ENCODE data around the gene FYB2. TPM values are rescaled to one million over a fixed set of nuclear protein-coding genes. Genes with fewer than 3 reads are reported as not detected.

The FYB2 gene
- total RNA-seq, 4 donors from 2014 or later: not detected

GRCh38 chr1:56836359-56836758 is 17.2 kb upstream of the FYB2 start:
- H3K4me3 ChIP-seq: no peak overlapping the region
- 91% methylated on average over 4 of the region's 4 CpGs for WGBS

GRCh38 chr1:56835657-56836056 is 16.5 kb upstream of the FYB2 start:
- H3K9me3 ChIP-seq: peaks cover 0 to 7% (median 3%) of the 10 kb centered on the region in 4 donors
- no peak overlapping the region for H3K4me3 ChIP-seq
- H3K27ac ChIP-seq (replicated peaks in 1 of 4): no peak overlapping the region
- 96% methylated on average over 5 of the region's 5 CpGs for WGBS
- intact Hi-C loops (cut with DNase I): no loop called here
- no peak for DNase-seq (ENCODE audit: extremely low spot score)
- peaks cover 0 to 10% (median 7%) of the 10 kb centered on the region in 4 donors for H3K4me1 ChIP-seq
- TF ChIP-seq CTCF (IDR thresholded peaks at IDR 0.05) (no peak), POLR2A (IDR thresholded peaks at IDR 0.05; ENCODE audit: low read depth) (no peak), EP300 (IDR thresholded peaks at IDR 0.05) (no peak), POLR2AphosphoS5 (IDR thresholded peaks at IDR 0.05) (no peak)
- H3K27me3 ChIP-seq: peaks cover 0 to 8% (median 0%) of the 10 kb centered on the region in 4 donors
- no peaks in the 10 kb centered on the region for H3K36me3 ChIP-seq

More at GRCh38 chr1:56836359-56836758, 17.2 kb upstream of the FYB2 start:
- intact Hi-C loops (cut with DNase I): no loop called here
- TF ChIP-seq POLR2A (IDR thresholded peaks at IDR 0.05; ENCODE audit: low read depth): no peak
- no peak for TF ChIP-seq CTCF (IDR thresholded peaks at IDR 0.05)
- TF ChIP-seq POLR2AphosphoS5 (IDR thresholded peaks at IDR 0.05): no peak
- Histone ChIP-seq H3K4me1 (peaks cover 0 to 10% (median 7%) of the 10 kb centered on the region in 4 donors), H3K27me3 (peaks cover 0 to 3% (median 0%) of the 10 kb centered on the region in 4 donors), H3K36me3 (no peaks in the 10 kb centered on the region), H3K27ac (replicated peaks in 1 of 4) (no peak overlapping the region), H3K9me3 (peaks cover 0 to 7% (median 3%) of the 10 kb centered on the region in 4 donors)
- no peak for DNase-seq (ENCODE audit: extremely low spot score)

GRCh38 chr1:56834137-56834900 is 15.1 kb upstream of the FYB2 start:
- peaks cover 0 to 8% (median 0%) of the 10 kb centered on the region in 4 donors for H3K27me3 ChIP-seq
- H3K36me3 ChIP-seq: no peaks in the 10 kb centered on the region
- H3K4me3 ChIP-seq: no peak overlapping the region
- 94% methylated on average over 5 of the region's 5 CpGs for WGBS
- intact Hi-C loops (cut with DNase I): loop anchor here (5.0 kb wide), 1 partner anchor 1328 kb away; no protein-coding TSS in a partner anchor
- DNase-seq (ENCODE audit: extremely low spot score): no peak
- H3K4me1 ChIP-seq: peaks cover 0 to 10% (median 7%) of the 10 kb centered on the region in 4 donors
- H3K9me3 ChIP-seq: peaks cover 0 to under 1% (median 0%) of the 10 kb centered on the region in 4 donors
- H3K27ac ChIP-seq (replicated peaks in 1 of 4): no peak overlapping the region
- TF ChIP-seq CTCF (IDR thresholded peaks at IDR 0.05): no peak
- TF ChIP-seq POLR2AphosphoS5 (IDR thresholded peaks at IDR 0.05): no peak
- TF ChIP-seq POLR2A (IDR thresholded peaks at IDR 0.05; ENCODE audit: low read depth): no peak
- no peak for TF ChIP-seq EP300 (IDR thresholded peaks at IDR 0.05)

GRCh38 chr1:56833088-56833487 is 13.9 kb upstream of the FYB2 start:
- intact Hi-C loops (cut with DNase I): loop anchor here (5.0 kb wide), 1 partner anchor 1329 kb away; no protein-coding TSS in a partner anchor
- 91% methylated on average over 4 of the region's 4 CpGs for WGBS
- no peak overlapping the region for H3K4me3 ChIP-seq
- H3K9me3 ChIP-seq: no peaks in the 10 kb centered on the region
- H3K27me3 ChIP-seq: peaks cover 0 to 8% (median 0%) of the 10 kb centered on the region in 4 donors
- peak overlapping the region; percentile 31 to 57 (median 38) for H3K27ac ChIP-seq (replicated peaks in 1 of 4)
- peaks cover 0 to 10% (median 7%) of the 10 kb centered on the region in 4 donors for H3K4me1 ChIP-seq
- DNase-seq (ENCODE audit: extremely low spot score): no peak
- no peaks in the 10 kb centered on the region for H3K36me3 ChIP-seq
- TF ChIP-seq CTCF (IDR thresholded peaks at IDR 0.05) (no peak), EP300 (IDR thresholded peaks at IDR 0.05) (no peak), POLR2AphosphoS5 (IDR thresholded peaks at IDR 0.05) (no peak), POLR2A (IDR thresholded peaks at IDR 0.05; ENCODE audit: low read depth) (no peak)

Measured in esophagus muscularis mucosa (tissue), 4 donors.